Measurements from ENCODE around the gene TMEM39A. TPM values are rescaled to one million over a fixed set of nuclear protein-coding genes. Genes with fewer than 3 reads are reported as not detected.

The TMEM39A gene
- total and polyA plus RNA-seq, 4 donors = 19.9 to 38.7 (median 29.0) TPM

DNA sequence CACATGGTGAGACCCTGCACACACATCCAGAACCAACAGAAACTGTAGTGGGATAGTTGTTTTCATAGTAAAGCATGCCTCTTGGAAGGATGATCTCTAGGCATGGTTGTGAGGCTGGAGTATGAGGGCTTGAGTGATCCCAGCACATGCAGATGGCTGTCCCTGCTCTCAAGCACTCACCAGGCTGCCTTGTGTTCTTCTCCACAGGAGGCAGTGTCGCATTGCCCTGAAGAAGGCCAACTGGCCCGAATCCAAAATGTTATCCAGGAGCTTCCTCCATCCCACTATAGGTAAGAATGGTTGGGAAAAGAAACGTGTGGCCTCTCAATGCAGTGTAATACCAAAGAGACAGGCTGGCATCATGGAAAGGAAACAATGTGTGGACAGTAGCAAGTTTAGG lies 82.7 kb downstream of the TMEM39A start:
- no peak overlapping the region for H3K27ac ChIP-seq (ENCODE audit: low read depth, low read length)
- WGBS (ENCODE audit: insufficient coverage) = no CpG with 5 or more reads among the region's 3 CpGs
- peaks cover 8% of the 10 kb centered on the region for H3K36me3 ChIP-seq (ENCODE audit: control insufficient read depth, insufficient read depth, low read length)
- DNase-seq (ENCODE audit: low read depth in 4 of 6, low spot score in 6 of 6) = no peak
- H3K27me3 ChIP-seq (ENCODE audit: control insufficient read depth, insufficient read depth, low read length) = no peaks in the 10 kb centered on the region
- H3K4me3 ChIP-seq (ENCODE audit: low read depth, low read length) = no peak overlapping the region
- no peaks in the 10 kb centered on the region for H3K4me1 ChIP-seq (ENCODE audit: control insufficient read depth, insufficient read depth, low read length)
- H3K9me3 ChIP-seq (ENCODE audit: control insufficient read depth, insufficient read depth, low read length) = no peaks in the 10 kb centered on the region

Other genes starting within 250 kb of the TMEM39A start
- gene B4GALT4, start 222.7 kb downstream of the TMEM39A start, total RNA-seq = 10 to 100 TPM; 19.1 to 37.9 TPM
- 10 to 100 TPM; 20.3 to 21.0 TPM for gene B4GALT4, start 222.7 kb downstream of the TMEM39A start, polyA plus RNA-seq (ENCODE audit: insufficient read length in 2 of 2)
- gene ARHGAP31, start 169.2 kb downstream of the TMEM39A start, total RNA-seq = 10 to 100 TPM; 15.0 to 27.9 TPM
- 10 to 100 TPM; 17.5 to 25.3 TPM for gene ARHGAP31, start 169.2 kb downstream of the TMEM39A start, polyA plus RNA-seq (ENCODE audit: insufficient read length in 2 of 2)
- gene POGLUT1, start 5.3 kb upstream of the TMEM39A start, total RNA-seq = 10 to 100 TPM; 20.2 to 22.9 TPM
- 10 to 100 TPM; 17.2 to 22.7 TPM for gene POGLUT1, start 5.3 kb upstream of the TMEM39A start, polyA plus RNA-seq (ENCODE audit: insufficient read length in 2 of 2)
- gene TIMMDC1, start 34.9 kb upstream of the TMEM39A start, total RNA-seq = 10 to 100 TPM; 49.5 to 89.7 TPM
- gene TIMMDC1, start 34.9 kb upstream of the TMEM39A start, polyA plus RNA-seq (ENCODE audit: insufficient read length in 2 of 2) = 100 to 1,000 TPM; 104 to 105 TPM
- under 1 TPM in 1 of 2 donors, not detected in 1; 0.20 TPM for gene CD80, start 96.0 kb upstream of the TMEM39A start, total RNA-seq
- gene CD80, start 96.0 kb upstream of the TMEM39A start, polyA plus RNA-seq (ENCODE audit: insufficient read length in 2 of 2) = not detected
- 1 to 10 TPM; 2.5 to 3.2 TPM for gene ADPRH, start 115.9 kb upstream of the TMEM39A start, total RNA-seq
- gene ADPRH, start 115.9 kb upstream of the TMEM39A start, polyA plus RNA-seq (ENCODE audit: insufficient read length in 2 of 2) = 1 to 10 TPM; 2.7 to 3.1 TPM
- 1 to 10 TPM in 1 of 2 donors, under 1 TPM in 1; 0.69 to 1.9 TPM for gene PLA1A, start 134.3 kb upstream of the TMEM39A start, total RNA-seq
- gene PLA1A, start 134.3 kb upstream of the TMEM39A start, polyA plus RNA-seq (ENCODE audit: insufficient read length in 2 of 2) = under 1 TPM; 0.41 to 0.45 TPM
- gene POPDC2, start 197.0 kb upstream of the TMEM39A start, total RNA-seq = 1 to 10 TPM in 1 of 2 donors, under 1 TPM in 1; 0.89 to 4.6 TPM
- gene POPDC2, start 197.0 kb upstream of the TMEM39A start, polyA plus RNA-seq (ENCODE audit: insufficient read length in 2 of 2) = 1 to 10 TPM; 1.8 to 3.9 TPM
- 10 to 100 TPM; 22.8 to 42.4 TPM for gene COX17, start 213.8 kb upstream of the TMEM39A start, total RNA-seq
- gene COX17, start 213.8 kb upstream of the TMEM39A start, polyA plus RNA-seq (ENCODE audit: insufficient read length in 2 of 2) = 10 to 100 TPM; 48.0 to 58.5 TPM
- gene CFAP91, start 239.4 kb upstream of the TMEM39A start, total RNA-seq = 10 to 100 TPM in 1 of 2 donors, 1 to 10 TPM in 1; 8.8 to 18.3 TPM
- gene CFAP91, start 239.4 kb upstream of the TMEM39A start, polyA plus RNA-seq (ENCODE audit: insufficient read length in 2 of 2) = 10 to 100 TPM; 14.0 to 14.6 TPM

Measured in spinal cord (tissue), 10 donors.